Hepatocyte (in vitro differentiated cells): Measurements from ENCODE around the gene CCDC188. TPM values are rescaled to one million over a fixed set of nuclear protein-coding genes. Genes with fewer than 3 reads are reported as not detected.

Source experiments
- DNase-seq: peaks from one replicate; pipeline ENCODE4 v3.0.0-alpha.2; 2016; ENCODE audit warnings: low spot score
- H2AFZ ChIP-seq: fragments of 200-600 bp; sonication (generic); 2 replicates; pipeline ENCODE4 v1.6.0; 2016; ENCODE audit warnings: antibody characterized with exemption, mild to moderate bottlenecking
- H3K27ac ChIP-seq: fragments of 200-600 bp; sonication (generic); 2 replicates; pipeline ENCODE4 v1.5.1; 2016; ENCODE audit warnings: mild to moderate bottlenecking
- H3K27me3 ChIP-seq: fragments of 200-600 bp; sonication (generic); 2 replicates; pipeline ENCODE4 v1.6.1; 2016
- H3K36me3 ChIP-seq: fragments of 200-600 bp; sonication (generic); replicated peaks from 2 replicates; pipeline ENCODE4 v1.5.1; 2016; ENCODE audit warnings: low read depth; ENCODE audit not compliant: insufficient read depth
- H3K4me1 ChIP-seq: fragments of 200-600 bp; sonication (generic); 2 replicates; pipeline ENCODE4 v1.5.1; 2016; ENCODE audit warnings: mild to moderate bottlenecking, moderate library complexity; ENCODE audit not compliant: insufficient read depth
- H3K4me2 ChIP-seq: fragments of 200-600 bp; sonication (generic); 2 replicates; pipeline ENCODE4 v1.6.0; 2016
- H3K4me3 ChIP-seq: fragments of 200-600 bp; sonication (generic); 2 replicates; pipeline ENCODE4 v1.5.1; 2016; ENCODE audit warnings: mild to moderate bottlenecking
- H3K79me2 ChIP-seq: fragments of 200-600 bp; sonication (generic); 2 replicates; pipeline ENCODE4 v1.6.0; 2017; ENCODE audit warnings: mild to moderate bottlenecking
- H3K9me2 ChIP-seq: fragments of 200-600 bp; sonication (generic); replicated peaks from 2 replicates; pipeline ENCODE4 v1.6.0; 2017; ENCODE audit warnings: mild to moderate bottlenecking; ENCODE audit not compliant: insufficient read depth
- H3K9me3 ChIP-seq: fragments of 200-600 bp; sonication (generic); 2 replicates; pipeline ENCODE4 v1.5.1; 2016; ENCODE audit warnings: low read depth, mild to moderate bottlenecking
- H4K20me1 ChIP-seq: fragments of 200-600 bp; sonication (generic); 2 replicates; pipeline ENCODE4 v1.6.0; 2016; ENCODE audit warnings: mild to moderate bottlenecking; ENCODE audit not compliant: insufficient read depth, poor library complexity, severe bottlenecking
- EZH2 ChIP-seq: fragments of 200-600 bp; sonication (generic); IDR thresholded peaks from 2 replicates; pipeline ENCODE4 v1.6.1; 2016; ENCODE audit warnings: antibody characterized with exemption, mild to moderate bottlenecking, borderline replicate concordance
- EZH2phosphoT487 ChIP-seq: fragments of 200-600 bp; sonication (generic); IDR thresholded peaks from one replicate; pipeline ENCODE4 v1.6.1; 2018; ENCODE audit warnings: antibody characterized with exemption, mild to moderate bottlenecking, low read depth, moderate library complexity; ENCODE audit not compliant: unreplicated experiment, severe bottlenecking
- WGBS: methylation state at CpG from one replicate; pipeline ENCODE4 v1.1.6; 2016; ENCODE audit warnings: low lambda C conversion rate; ENCODE audit errors: missing lambda C conversion rate; 5-methylcytosine and 5-hydroxymethylcytosine counted together
- polyA plus RNA-seq: library from polyadenylated mRNA; unstranded; fragments of >200 nt; fragmentation: Nextera tagmentation; extraction: Ambion mirVana; gene quantifications from 2 replicates; pipeline ENCODE4 v1.2.1, GENCODE V29; 2016
- total RNA-seq: library from RNA; depleted of rRNA; stranded (reverse); fragments of >200 nt; gene quantifications from 2 replicates; pipeline ENCODE4 v1.2.3, GENCODE V29; 2014
- TF ChIP-seq, protein P1 (sequence below): fragments of 200-600 bp; sonication (generic); IDR thresholded peaks from 2 replicates; pipeline ENCODE4 v1.5.1; 2016; ENCODE audit warnings: antibody characterized with exemption, mild to moderate bottlenecking; ENCODE audit not compliant: poor library complexity

The CCDC188 gene
- total and polyA plus RNA-seq, 2 experiments from 2014 or later: not detected

DNA sequence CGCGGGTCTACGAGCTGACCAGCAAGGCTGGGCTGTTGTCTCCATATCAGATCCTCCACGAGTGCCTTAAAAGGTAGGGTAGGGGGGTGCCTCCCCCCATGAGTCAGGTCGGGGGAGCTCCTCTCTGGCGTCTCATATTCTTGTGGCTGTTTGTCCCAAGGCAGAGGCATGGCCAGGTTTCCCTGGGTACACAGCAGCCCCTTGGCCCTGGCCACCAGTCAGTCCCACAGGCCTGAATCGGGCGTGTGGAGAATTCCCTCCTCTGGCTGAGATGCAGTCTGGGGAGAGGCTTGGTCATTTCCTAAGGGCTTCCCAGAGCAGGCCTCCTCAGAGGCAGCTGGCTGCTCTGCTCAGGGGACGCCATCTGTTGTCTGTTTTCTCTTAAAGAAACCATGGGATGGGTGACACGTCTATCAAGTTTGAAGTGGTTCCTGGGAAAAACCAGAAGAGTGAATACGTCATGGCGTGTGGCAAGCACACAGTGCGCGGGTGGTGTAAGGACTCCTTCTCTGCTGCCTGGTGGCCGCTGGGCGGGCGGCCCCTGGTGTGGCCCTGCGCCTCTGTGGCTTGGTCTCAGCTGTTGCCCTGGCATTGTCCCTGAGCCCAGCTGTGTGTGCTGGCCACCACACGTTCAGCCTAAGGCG is 44.5 kb downstream of the CCDC188 start:
- H3K36me3 ChIP-seq: no peaks in the 10 kb centered on the region
- H3K79me2 ChIP-seq: peaks cover 10% of the 10 kb centered on the region
- WGBS: 96% methylated on average over 20 of the region's 20 CpGs
- no peaks in the 10 kb centered on the region for H3K4me1 ChIP-seq
- no peak overlapping the region for H3K4me2 ChIP-seq
- H3K4me3 ChIP-seq: no peak overlapping the region
- DNase-seq: no peak
- H3K27me3 ChIP-seq: no peaks in the 10 kb centered on the region
- no peaks in the 10 kb centered on the region for H3K9me3 ChIP-seq
- no peak overlapping the region for H3K27ac ChIP-seq
- no peaks in the 10 kb centered on the region for H4K20me1 ChIP-seq
- H2AFZ ChIP-seq: no peak overlapping the region
- no peaks in the 10 kb centered on the region for H3K9me2 ChIP-seq
- TF ChIP-seq, protein P1, sequence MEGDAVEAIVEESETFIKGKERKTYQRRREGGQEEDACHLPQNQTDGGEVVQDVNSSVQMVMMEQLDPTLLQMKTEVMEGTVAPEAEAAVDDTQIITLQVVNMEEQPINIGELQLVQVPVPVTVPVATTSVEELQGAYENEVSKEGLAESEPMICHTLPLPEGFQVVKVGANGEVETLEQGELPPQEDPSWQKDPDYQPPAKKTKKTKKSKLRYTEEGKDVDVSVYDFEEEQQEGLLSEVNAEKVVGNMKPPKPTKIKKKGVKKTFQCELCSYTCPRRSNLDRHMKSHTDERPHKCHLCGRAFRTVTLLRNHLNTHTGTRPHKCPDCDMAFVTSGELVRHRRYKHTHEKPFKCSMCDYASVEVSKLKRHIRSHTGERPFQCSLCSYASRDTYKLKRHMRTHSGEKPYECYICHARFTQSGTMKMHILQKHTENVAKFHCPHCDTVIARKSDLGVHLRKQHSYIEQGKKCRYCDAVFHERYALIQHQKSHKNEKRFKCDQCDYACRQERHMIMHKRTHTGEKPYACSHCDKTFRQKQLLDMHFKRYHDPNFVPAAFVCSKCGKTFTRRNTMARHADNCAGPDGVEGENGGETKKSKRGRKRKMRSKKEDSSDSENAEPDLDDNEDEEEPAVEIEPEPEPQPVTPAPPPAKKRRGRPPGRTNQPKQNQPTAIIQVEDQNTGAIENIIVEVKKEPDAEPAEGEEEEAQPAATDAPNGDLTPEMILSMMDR: no peak
- TF ChIP-seq EZH2 (no peak), EZH2phosphoT487 (no peak)

DNA sequence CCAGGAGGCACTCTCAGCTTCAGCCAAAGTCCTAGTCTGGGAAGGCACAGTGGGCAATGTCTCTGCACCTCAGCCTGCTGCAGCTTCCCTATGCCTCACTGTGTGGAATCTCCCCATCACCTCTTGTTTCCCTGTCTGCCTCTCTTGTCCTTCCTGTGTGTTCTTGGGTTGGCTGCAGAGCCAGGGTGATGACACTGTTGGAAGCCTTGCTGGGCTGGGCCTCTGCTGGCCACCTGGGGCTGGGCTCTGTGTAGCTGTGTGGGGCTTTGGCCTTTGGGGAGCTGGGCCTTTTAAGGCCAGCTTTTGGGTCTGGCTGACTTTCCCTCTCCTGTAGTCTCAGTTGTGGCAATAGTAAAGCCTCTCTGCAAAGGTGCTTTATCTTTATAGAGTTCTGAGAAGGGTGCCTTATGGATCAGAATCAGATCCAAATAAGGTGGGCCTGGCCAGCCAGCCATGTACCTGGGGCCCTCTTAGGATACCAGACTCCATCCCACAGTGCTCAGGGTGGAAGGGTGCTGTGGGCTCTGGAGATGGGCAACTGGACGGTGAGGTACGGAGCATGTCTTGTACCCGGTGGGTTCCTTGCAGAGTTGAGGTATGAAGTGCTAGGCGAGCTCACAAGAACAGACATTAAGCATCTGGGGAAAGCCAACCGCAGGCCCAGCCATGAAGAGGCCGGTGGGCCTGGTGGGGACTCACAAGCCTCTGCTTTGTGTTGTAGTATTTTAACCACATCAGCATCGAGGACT is 45.2 kb downstream of the CCDC188 start:
- Histone ChIP-seq H3K4me2 (no peak overlapping the region), H3K27ac (no peak overlapping the region), H3K4me1 (no peaks in the 10 kb centered on the region), H2AFZ (no peak overlapping the region), H3K36me3 (no peaks in the 10 kb centered on the region), H3K9me3 (no peaks in the 10 kb centered on the region), H3K79me2 (peaks cover 10% of the 10 kb centered on the region), H3K4me3 (no peak overlapping the region), H3K27me3 (no peaks in the 10 kb centered on the region), H4K20me1 (no peaks in the 10 kb centered on the region), H3K9me2 (no peaks in the 10 kb centered on the region)
- TF ChIP-seq EZH2phosphoT487: no peak
- TF ChIP-seq, protein P1: no peak
- no peak for TF ChIP-seq EZH2
- no peak for DNase-seq
- WGBS: 100% methylated on average over 7 of the region's 7 CpGs

DNA sequence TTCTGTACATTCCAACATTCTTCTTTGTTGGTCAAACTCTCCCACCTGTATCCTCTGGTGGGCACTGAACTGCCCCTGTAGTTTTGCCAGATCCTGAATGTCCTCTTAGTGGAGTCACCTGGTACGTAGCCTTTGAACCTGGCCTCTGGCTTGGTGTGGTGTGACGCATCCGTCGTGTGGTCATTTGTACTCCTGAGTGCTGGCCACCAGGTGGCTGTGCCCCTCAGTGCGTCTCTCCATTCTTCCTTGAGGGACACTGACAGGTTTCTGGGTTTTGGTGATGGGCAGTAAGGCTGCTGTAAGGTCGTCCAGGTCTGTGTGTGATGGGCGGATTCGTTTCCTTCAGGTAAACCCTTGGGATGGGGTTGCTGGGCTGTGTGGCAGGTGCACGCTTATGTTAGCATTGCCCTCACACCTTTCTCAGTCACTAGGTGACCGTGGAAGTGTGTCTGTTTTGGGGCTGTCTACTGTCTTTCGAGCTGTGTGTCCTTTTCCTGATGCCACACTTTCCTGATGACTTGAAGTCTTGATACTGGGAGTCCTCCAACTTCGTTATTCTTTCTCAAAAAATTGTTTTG is 48.6 kb downstream of the CCDC188 start:
- peaks cover 20% of the 10 kb centered on the region for H3K79me2 ChIP-seq
- H3K9me2 ChIP-seq: no peaks in the 10 kb centered on the region
- no peaks in the 10 kb centered on the region for H3K9me3 ChIP-seq
- TF ChIP-seq, protein P1: no peak
- TF ChIP-seq EZH2 (no peak), EZH2phosphoT487 (no peak)
- no peaks in the 10 kb centered on the region for H3K27me3 ChIP-seq
- H3K4me2 ChIP-seq: no peak overlapping the region
- no peaks in the 10 kb centered on the region for H3K36me3 ChIP-seq
- no peaks in the 10 kb centered on the region for H3K4me1 ChIP-seq
- no peak overlapping the region for H3K27ac ChIP-seq
- H4K20me1 ChIP-seq: no peaks in the 10 kb centered on the region
- DNase-seq: no peak
- H3K4me3 ChIP-seq: no peak overlapping the region
- 92% methylated on average over 12 of the region's 12 CpGs for WGBS
- H2AFZ ChIP-seq: no peak overlapping the region
